Measurements from ENCODE around the gene SREBF2. TPM values are rescaled to one million over a fixed set of nuclear protein-coding genes. Genes with fewer than 3 reads are reported as not detected.

Gene SREBF2
- total RNA-seq, 2 donors from 2014 or later, result 159 to 192 TPM

- H3K9me3 ChIP-seq, result no peaks in the 10 kb centered on the region
- peaks cover 18% of the 10 kb centered on the region for H3K27me3 ChIP-seq
- DNase-seq, result no peak
- intact Hi-C loops (cut with DNase I), result no loop called here
- TF ChIP-seq, protein P1, sequence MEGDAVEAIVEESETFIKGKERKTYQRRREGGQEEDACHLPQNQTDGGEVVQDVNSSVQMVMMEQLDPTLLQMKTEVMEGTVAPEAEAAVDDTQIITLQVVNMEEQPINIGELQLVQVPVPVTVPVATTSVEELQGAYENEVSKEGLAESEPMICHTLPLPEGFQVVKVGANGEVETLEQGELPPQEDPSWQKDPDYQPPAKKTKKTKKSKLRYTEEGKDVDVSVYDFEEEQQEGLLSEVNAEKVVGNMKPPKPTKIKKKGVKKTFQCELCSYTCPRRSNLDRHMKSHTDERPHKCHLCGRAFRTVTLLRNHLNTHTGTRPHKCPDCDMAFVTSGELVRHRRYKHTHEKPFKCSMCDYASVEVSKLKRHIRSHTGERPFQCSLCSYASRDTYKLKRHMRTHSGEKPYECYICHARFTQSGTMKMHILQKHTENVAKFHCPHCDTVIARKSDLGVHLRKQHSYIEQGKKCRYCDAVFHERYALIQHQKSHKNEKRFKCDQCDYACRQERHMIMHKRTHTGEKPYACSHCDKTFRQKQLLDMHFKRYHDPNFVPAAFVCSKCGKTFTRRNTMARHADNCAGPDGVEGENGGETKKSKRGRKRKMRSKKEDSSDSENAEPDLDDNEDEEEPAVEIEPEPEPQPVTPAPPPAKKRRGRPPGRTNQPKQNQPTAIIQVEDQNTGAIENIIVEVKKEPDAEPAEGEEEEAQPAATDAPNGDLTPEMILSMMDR (IDR thresholded peaks at IDR 0.05), result no peak
- no peaks in the 10 kb centered on the region for H3K4me1 ChIP-seq
- H3K27ac ChIP-seq, result no peak overlapping the region
- no peak overlapping the region for H3K9ac ChIP-seq (ENCODE audit: low read depth in 2 of 2, low read length in 2 of 2)
- H3K4me3 ChIP-seq, result no peak overlapping the region
- no peaks in the 10 kb centered on the region for H3K36me3 ChIP-seq
Measured at GRCh38 chr22:41922940-41923594, 90.2 kb downstream of the SREBF2 start.

DNA sequence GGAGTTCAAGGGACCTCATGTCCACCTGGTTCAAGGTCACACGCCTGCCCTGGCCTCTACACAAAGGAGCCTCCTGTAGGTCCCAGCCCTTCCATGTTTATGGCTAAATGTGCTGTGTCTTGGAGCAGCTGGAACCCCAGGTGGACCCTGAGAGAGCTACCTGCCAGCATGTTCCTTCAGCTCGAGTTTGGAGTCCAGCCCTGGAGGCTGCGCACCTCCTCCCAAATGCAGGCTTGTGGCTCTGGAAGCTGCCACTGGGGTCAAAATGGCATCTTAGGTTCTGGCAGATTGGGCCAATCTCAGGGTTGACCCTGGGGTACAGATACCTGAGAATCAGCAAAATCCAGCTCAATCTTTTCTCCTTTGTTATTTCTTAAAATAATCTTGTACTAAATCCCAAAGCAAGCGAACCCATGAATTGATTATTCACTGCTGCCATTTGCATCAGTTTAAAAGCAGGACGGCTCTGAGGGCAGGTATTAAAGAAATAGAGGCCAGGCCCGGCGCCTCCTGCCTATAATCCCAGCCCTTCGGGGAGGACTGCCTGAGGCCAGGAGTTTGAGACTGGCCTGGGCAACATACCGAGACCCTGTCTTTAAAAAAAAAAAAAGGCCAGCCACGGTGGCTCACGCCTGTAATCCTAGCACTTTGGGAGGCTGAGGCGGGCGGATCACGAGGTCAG is 90.8 kb downstream of the SREBF2 start:
- no peaks in the 10 kb centered on the region for H3K9me3 ChIP-seq
- H3K9ac ChIP-seq (ENCODE audit: low read depth in 2 of 2, low read length in 2 of 2), result no peak overlapping the region
- peaks cover 18% of the 10 kb centered on the region for H3K27me3 ChIP-seq
- DNase-seq, result no peak
- H3K4me1 ChIP-seq, result no peaks in the 10 kb centered on the region
- intact Hi-C loops (cut with DNase I), result no loop called here
- TF ChIP-seq, protein P1 (IDR thresholded peaks at IDR 0.05), result no peak
- H3K4me3 ChIP-seq, result no peak overlapping the region
- H3K27ac ChIP-seq, result no peak overlapping the region
- H3K36me3 ChIP-seq, result no peaks in the 10 kb centered on the region

- intact Hi-C loops (cut with DNase I), result no loop called here
- no peaks in the 10 kb centered on the region for H3K4me1 ChIP-seq
- no peaks in the 10 kb centered on the region for H3K36me3 ChIP-seq
- peak overlapping the region; percentile 51 for H3K4me3 ChIP-seq
- H3K27ac ChIP-seq, result no peak overlapping the region
- H3K9ac ChIP-seq (ENCODE audit: low read depth in 2 of 2, low read length in 2 of 2), result peak overlapping the region; percentile 40 to 73
- TF ChIP-seq, protein P1 (IDR thresholded peaks at IDR 0.05), result peak; percentile 60
- H3K9me3 ChIP-seq, result no peaks in the 10 kb centered on the region
- H3K27me3 ChIP-seq, result peaks cover 18% of the 10 kb centered on the region
- peak; percentile 82 for DNase-seq
Measured at GRCh38 chr22:41925783-41926460, 93.0 kb downstream of the SREBF2 start.

DNA sequence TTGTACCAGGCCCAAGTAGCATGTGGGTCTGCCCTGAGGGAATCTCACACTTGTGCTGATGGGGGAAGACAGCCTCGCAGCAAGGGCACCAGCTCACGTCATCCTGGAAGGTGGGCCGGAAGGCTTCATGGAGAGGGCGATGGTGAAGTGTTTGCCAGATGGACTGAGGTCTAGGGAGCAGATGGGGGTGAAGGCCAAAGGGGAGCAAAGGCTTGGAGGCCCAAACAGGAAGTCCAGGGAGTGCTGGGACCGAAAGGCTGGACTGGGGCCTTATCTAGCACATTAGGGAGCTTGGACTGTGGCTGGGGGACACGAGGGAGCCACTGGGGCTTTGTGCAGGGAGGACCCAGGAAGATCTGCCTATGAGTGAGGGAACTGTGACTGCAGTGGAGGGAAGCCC is 94.9 kb downstream of the SREBF2 start:
- Histone ChIP-seq H3K27me3 (peaks cover 18% of the 10 kb centered on the region), H3K36me3 (no peaks in the 10 kb centered on the region), H3K9me3 (no peaks in the 10 kb centered on the region), H3K9ac (ENCODE audit: low read depth in 2 of 2, low read length in 2 of 2) (no peak overlapping the region), H3K27ac (no peak overlapping the region), H3K4me1 (no peaks in the 10 kb centered on the region), H3K4me3 (no peak overlapping the region)
- no peak for DNase-seq
- intact Hi-C loops (cut with DNase I), result no loop called here
- TF ChIP-seq, protein P1 (IDR thresholded peaks at IDR 0.05), result no peak

- DNase-seq, result no peak
- TF ChIP-seq, protein P1 (IDR thresholded peaks at IDR 0.05), result no peak
- Histone ChIP-seq H3K36me3 (no peaks in the 10 kb centered on the region), H3K4me3 (no peak overlapping the region), H3K4me1 (no peaks in the 10 kb centered on the region), H3K9me3 (no peaks in the 10 kb centered on the region), H3K27me3 (peaks cover 18% of the 10 kb centered on the region), H3K9ac (ENCODE audit: low read depth in 2 of 2, low read length in 2 of 2) (no peak overlapping the region), H3K27ac (no peak overlapping the region)
- intact Hi-C loops (cut with DNase I), result no loop called here
Measured at GRCh38 chr22:41928593-41929417, 95.9 kb downstream of the SREBF2 start.

Data from colonic mucosa (tissue), 4 donors.